ENCODE results near the gene PTGES2. TPM values are rescaled to one million over a fixed set of nuclear protein-coding genes. Genes with fewer than 3 reads are reported as not detected.
"Not testable (repeated sequence)": the region's sequence is repeated elsewhere in the genome, so short reads cannot be mapped to it uniquely, and the experiment has no call there.

PTGES2 gene
- total RNA-seq, 1 donor from 2014 or later = 58.5 TPM

- DNase-seq (ENCODE audit: low read depth) = no peak
- TF ChIP-seq CTCF (conservative IDR thresholded peaks at IDR 0.05; ENCODE audit: low read depth, low read length) = no peak
- H3K4me3 ChIP-seq (ENCODE audit: low read depth, low read length) = no peak overlapping the region
Observed at GRCh38 chr9:128078504-128079434, 48.8 kb downstream of the PTGES2 start.

- TF ChIP-seq CTCF (conservative IDR thresholded peaks at IDR 0.05; ENCODE audit: low read depth, low read length) = no peak
- no peak for DNase-seq (ENCODE audit: low read depth)
- H3K4me3 ChIP-seq (ENCODE audit: low read depth, low read length) = no peak overlapping the region
Observed at GRCh38 chr9:128077847-128078503, 49.6 kb downstream of the PTGES2 start.

GRCh38 chr9:128073253-128073886, 54.2 kb downstream of the PTGES2 start:
- DNase-seq (ENCODE audit: low read depth) = no peak
- no peak overlapping the region for H3K4me3 ChIP-seq (ENCODE audit: low read depth, low read length)
- TF ChIP-seq CTCF (conservative IDR thresholded peaks at IDR 0.05; ENCODE audit: low read depth, low read length) = no peak

- H3K4me3 ChIP-seq (ENCODE audit: low read depth, low read length) = no peak overlapping the region
- no peak for TF ChIP-seq CTCF (conservative IDR thresholded peaks at IDR 0.05; ENCODE audit: low read depth, low read length)
- DNase-seq (ENCODE audit: low read depth) = no peak
Observed at GRCh38 chr9:128072144-128073021, 55.1 kb downstream of the PTGES2 start.

- H3K4me3 ChIP-seq (ENCODE audit: low read depth, low read length); DNase-seq (ENCODE audit: low read depth): not testable (repeated sequence)
Observed at GRCh38 chr9:128071475-128071874, 56.1 kb downstream of the PTGES2 start.

- no peak for DNase-seq (ENCODE audit: low read depth)
- TF ChIP-seq CTCF (conservative IDR thresholded peaks at IDR 0.05; ENCODE audit: low read depth, low read length) = no peak
- no peak overlapping the region for H3K4me3 ChIP-seq (ENCODE audit: low read depth, low read length)
Observed at GRCh38 chr9:128070874-128071273, 56.7 kb downstream of the PTGES2 start.

Other genes with a start within 250 kb of the PTGES2 start
- gene ST6GALNAC6, start 228.1 kb downstream of the PTGES2 start, total RNA-seq = 23.5 and 25.8 TPM in 2 replicates
- 27.4 and 28.2 TPM in 2 replicates for gene ST6GALNAC4, start 210.7 kb downstream of the PTGES2 start, total RNA-seq
- 0.87 and 6.9 TPM in 2 replicates for gene PIP5KL1, start 197.0 kb downstream of the PTGES2 start, total RNA-seq
- gene DPM2, start 189.9 kb downstream of the PTGES2 start, total RNA-seq = 26.2 and 26.5 TPM in 2 replicates
- gene EEIG1, start 146.7 kb downstream of the PTGES2 start, total RNA-seq = 3.9 and 5.0 TPM in 2 replicates
- gene NAIF1, start 60.4 kb downstream of the PTGES2 start, total RNA-seq = 7.0 and 9.0 TPM in 2 replicates
- gene SLC25A25, start 59.5 kb downstream of the PTGES2 start, total RNA-seq = 7.3 and 12.2 TPM in 2 replicates
- gene LCN2, start 21.7 kb upstream of the PTGES2 start, total RNA-seq = 45.7 and 106 TPM in 2 replicates
- 194 and 269 TPM in 2 replicates for gene BBLN, start 32.5 kb upstream of the PTGES2 start, total RNA-seq
- gene CIZ1, start 63.8 kb upstream of the PTGES2 start, total RNA-seq = 56.7 and 76.7 TPM in 2 replicates
- 2.6 and 16.7 TPM in 2 replicates for gene DNM1, start 75.7 kb upstream of the PTGES2 start, total RNA-seq
- 35.9 and 41.3 TPM in 2 replicates for gene GOLGA2, start 148.3 kb upstream of the PTGES2 start, total RNA-seq
- 25.3 and 37.4 TPM in 2 replicates for gene SWI5, start 148.5 kb upstream of the PTGES2 start, total RNA-seq
- 14.1 and 20.0 TPM in 2 replicates for gene TRUB2, start 194.7 kb upstream of the PTGES2 start, total RNA-seq
- 54.2 and 68.8 TPM in 2 replicates for gene COQ4, start 195.1 kb upstream of the PTGES2 start, total RNA-seq
- 27.7 and 45.4 TPM in 2 replicates for gene SLC27A4, start 212.8 kb upstream of the PTGES2 start, total RNA-seq
- 39.4 and 52.1 TPM in 2 replicates for gene URM1, start 243.6 kb upstream of the PTGES2 start, total RNA-seq

Measured in epithelial cell of proximal tubule (primary cell).